Measurements from ENCODE around the gene SPPL2B. TPM values are rescaled to one million over a fixed set of nuclear protein-coding genes. Genes with fewer than 3 reads are reported as not detected.
A peak's percentile ranks its signal among the peaks of the same experiment; 100 is the strongest.

SPPL2B gene
- total RNA-seq, 1 donor, result 25.5 TPM

GRCh38 chr19:2308114-2308556, 20.3 kb upstream of the SPPL2B start, which contains the start of gene LINGO3:
LINGO3 (minus strand) TSS chr19:2308154; CDS start chr19:2291776, 16,378 bp downstream.
- TF ChIP-seq CTCF (IDR thresholded peaks at IDR 0.05; ENCODE audit: insufficient read depth, low read depth, low read length), result no peak
- no peak for DNase-seq (ENCODE audit: low read depth)
- H3K4me3 ChIP-seq (ENCODE audit: low read depth, low read length), result peak within 1 kb of the TSS; percentile 27

- no peak for TF ChIP-seq CTCF (IDR thresholded peaks at IDR 0.05; ENCODE audit: insufficient read depth, low read depth, low read length)
- DNase-seq (ENCODE audit: low read depth), result peak; percentile 20
- no peak overlapping the region for H3K4me3 ChIP-seq (ENCODE audit: low read depth, low read length)
These were observed 18.6 kb upstream of the SPPL2B start for GRCh38 chr19:2309734-2310362.

GRCh38 chr19:2311093-2311492, 17.4 kb upstream of the SPPL2B start:
- no peak overlapping the region for H3K4me3 ChIP-seq (ENCODE audit: low read depth, low read length)
- no peak for DNase-seq (ENCODE audit: low read depth)
- no peak for TF ChIP-seq CTCF (IDR thresholded peaks at IDR 0.05; ENCODE audit: insufficient read depth, low read depth, low read length)

- TF ChIP-seq CTCF (IDR thresholded peaks at IDR 0.05; ENCODE audit: insufficient read depth, low read depth, low read length), result no peak
- no peak for DNase-seq (ENCODE audit: low read depth)
- no peak overlapping the region for H3K4me3 ChIP-seq (ENCODE audit: low read depth, low read length)
These were observed 15.5 kb upstream of the SPPL2B start for GRCh38 chr19:2312820-2313501.

- no peak for TF ChIP-seq CTCF (IDR thresholded peaks at IDR 0.05; ENCODE audit: insufficient read depth, low read depth, low read length)
- no peak for DNase-seq (ENCODE audit: low read depth)
- no peak overlapping the region for H3K4me3 ChIP-seq (ENCODE audit: low read depth, low read length)
These were observed 13.2 kb upstream of the SPPL2B start for GRCh38 chr19:2315121-2315817.

GRCh38 chr19:2315818-2316353, 12.6 kb upstream of the SPPL2B start:
- peak; percentile 68 for DNase-seq (ENCODE audit: low read depth)
- TF ChIP-seq CTCF (IDR thresholded peaks at IDR 0.05; ENCODE audit: insufficient read depth, low read depth, low read length), result peak; percentile 79
- H3K4me3 ChIP-seq (ENCODE audit: low read depth, low read length), result no peak overlapping the region

All from fibroblast of villous mesenchyme (primary cell).